Measurements from ENCODE around the gene CALR. TPM values are rescaled to one million over a fixed set of nuclear protein-coding genes. Genes with fewer than 3 reads are reported as not detected.

Gene CALR
- total RNA-seq, 1 donor from 2014 or later: 721 TPM

DNA sequence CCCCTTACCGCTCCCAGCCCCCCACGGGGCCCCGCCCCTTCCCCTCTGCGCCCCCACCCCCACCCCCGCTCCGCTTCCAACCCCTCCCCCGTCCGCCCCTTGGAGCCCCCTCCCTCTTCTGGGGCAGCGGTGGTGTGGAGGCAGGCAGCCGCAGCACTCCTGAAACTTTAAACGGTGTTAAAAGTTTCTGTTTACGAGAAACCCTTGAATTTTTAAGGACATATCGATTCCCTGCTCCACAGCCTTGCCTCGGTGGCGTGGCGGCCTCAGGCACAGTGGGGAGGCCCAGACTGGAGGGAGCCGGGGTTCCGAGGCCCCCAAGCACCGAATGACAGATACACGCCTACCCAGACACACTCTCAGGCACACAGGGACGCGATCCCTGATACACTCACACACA, 52.0 kb downstream of the CALR start:
- TF ChIP-seq, protein P1, sequence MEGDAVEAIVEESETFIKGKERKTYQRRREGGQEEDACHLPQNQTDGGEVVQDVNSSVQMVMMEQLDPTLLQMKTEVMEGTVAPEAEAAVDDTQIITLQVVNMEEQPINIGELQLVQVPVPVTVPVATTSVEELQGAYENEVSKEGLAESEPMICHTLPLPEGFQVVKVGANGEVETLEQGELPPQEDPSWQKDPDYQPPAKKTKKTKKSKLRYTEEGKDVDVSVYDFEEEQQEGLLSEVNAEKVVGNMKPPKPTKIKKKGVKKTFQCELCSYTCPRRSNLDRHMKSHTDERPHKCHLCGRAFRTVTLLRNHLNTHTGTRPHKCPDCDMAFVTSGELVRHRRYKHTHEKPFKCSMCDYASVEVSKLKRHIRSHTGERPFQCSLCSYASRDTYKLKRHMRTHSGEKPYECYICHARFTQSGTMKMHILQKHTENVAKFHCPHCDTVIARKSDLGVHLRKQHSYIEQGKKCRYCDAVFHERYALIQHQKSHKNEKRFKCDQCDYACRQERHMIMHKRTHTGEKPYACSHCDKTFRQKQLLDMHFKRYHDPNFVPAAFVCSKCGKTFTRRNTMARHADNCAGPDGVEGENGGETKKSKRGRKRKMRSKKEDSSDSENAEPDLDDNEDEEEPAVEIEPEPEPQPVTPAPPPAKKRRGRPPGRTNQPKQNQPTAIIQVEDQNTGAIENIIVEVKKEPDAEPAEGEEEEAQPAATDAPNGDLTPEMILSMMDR (IDR thresholded peaks at IDR 0.05): no peak
- Mint-ChIP-seq H3K27me3 (peaks cover 8% of the 10 kb centered on the region), H3K9me3 (no peaks in the 10 kb centered on the region), H3K36me3 (ENCODE audit: low read depth) (peaks cover 4% of the 10 kb centered on the region), H3K4me1 (peaks cover 5% of the 10 kb centered on the region), H3K27ac (no peak overlapping the region), H3K4me3 (no peak overlapping the region)
- no peak for ATAC-seq (ENCODE audit: low read depth)
- POLR2A ChIA-PET: no interaction called here
- DNase-seq: no peak
- CTCF ChIA-PET: no interaction called here
- intact Hi-C loops (cut with micrococcal nuclease): no loop called here

DNA sequence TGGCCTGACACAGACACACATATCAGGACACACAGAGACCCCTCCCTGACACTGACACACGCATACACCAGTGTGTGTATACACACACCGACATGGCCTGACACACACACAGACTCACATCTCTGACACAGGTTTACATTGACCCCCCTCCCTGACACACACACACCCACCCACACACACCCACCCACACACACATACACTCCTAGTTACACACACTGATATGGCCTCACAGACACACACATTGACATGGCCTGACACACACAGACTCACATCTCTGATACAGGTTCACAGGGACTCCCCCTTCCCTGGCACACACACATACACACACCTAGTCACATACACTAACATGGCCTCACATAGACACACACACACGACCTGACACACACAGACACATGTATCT, 52.4 kb downstream of the CALR start:
- H3K4me1 Mint-ChIP-seq: peaks cover 5% of the 10 kb centered on the region
- TF ChIP-seq, protein P1 (IDR thresholded peaks at IDR 0.05): no peak
- DNase-seq: no peak
- peaks cover 8% of the 10 kb centered on the region for H3K27me3 Mint-ChIP-seq
- CTCF ChIA-PET: no interaction called here
- no peak for ATAC-seq (ENCODE audit: low read depth)
- peaks cover 4% of the 10 kb centered on the region for H3K36me3 Mint-ChIP-seq (ENCODE audit: low read depth)
- no peaks in the 10 kb centered on the region for H3K9me3 Mint-ChIP-seq
- POLR2A ChIA-PET: no interaction called here
- no peak overlapping the region for H3K27ac Mint-ChIP-seq
- H3K4me3 Mint-ChIP-seq: no peak overlapping the region
- intact Hi-C loops (cut with micrococcal nuclease): no loop called here

DNA sequence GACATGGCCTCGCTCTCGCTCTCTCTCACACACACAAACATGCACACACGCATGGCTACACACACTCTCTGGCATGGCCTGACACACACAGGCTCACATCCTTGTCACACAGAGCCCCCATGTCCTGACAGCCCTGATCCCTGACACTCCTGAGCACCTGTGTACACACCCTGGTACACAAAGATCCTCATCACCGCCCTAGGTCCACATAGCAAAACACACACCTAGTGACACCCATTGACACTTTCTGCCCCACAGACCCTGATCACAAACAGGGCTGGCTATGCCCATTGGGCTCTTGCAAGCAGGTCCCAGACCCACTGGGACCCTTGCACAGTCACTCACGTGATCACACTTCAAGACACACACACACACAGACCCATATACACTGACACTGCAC, 52.9 kb downstream of the CALR start:
- TF ChIP-seq, protein P1 (IDR thresholded peaks at IDR 0.05): no peak

DNA sequence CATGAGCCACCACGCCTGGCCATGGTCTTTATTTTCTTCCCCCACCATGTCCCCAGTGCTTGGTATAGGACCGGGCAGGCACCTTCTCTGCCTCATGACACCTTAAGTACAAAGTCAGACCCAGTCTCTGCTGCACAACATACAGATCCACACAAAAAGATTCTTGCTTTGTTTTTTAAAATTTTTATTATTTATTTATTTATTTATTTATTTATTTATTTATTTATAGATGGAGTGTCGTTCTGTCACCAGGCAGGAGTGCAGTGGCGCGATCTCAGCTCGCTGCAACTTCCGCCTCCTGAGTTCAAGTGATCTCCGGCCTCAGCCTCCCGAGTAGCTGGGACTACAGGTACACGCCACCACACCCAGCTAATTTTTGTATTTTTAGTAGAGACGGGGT, 54.3 kb downstream of the CALR start:
- no peak overlapping the region for H3K4me3 Mint-ChIP-seq
- no peak for DNase-seq
- H3K27me3 Mint-ChIP-seq: peaks cover 7% of the 10 kb centered on the region
- H3K36me3 Mint-ChIP-seq (ENCODE audit: low read depth): peaks cover 4% of the 10 kb centered on the region
- H3K4me1 Mint-ChIP-seq: peaks cover 8% of the 10 kb centered on the region
- no peak for ATAC-seq (ENCODE audit: low read depth)
- intact Hi-C loops (cut with micrococcal nuclease): no loop called here
- H3K9me3 Mint-ChIP-seq: no peaks in the 10 kb centered on the region
- TF ChIP-seq, protein P1 (IDR thresholded peaks at IDR 0.05): no peak
- H3K27ac Mint-ChIP-seq: no peak overlapping the region
- POLR2A ChIA-PET: no interaction called here
- CTCF ChIA-PET: no interaction called here

More for the DNA sequence above, 52.9 kb downstream of the CALR start:
- Mint-ChIP-seq H3K9me3 (no peaks in the 10 kb centered on the region), H3K4me3 (no peak overlapping the region), H3K27me3 (peaks cover 9% of the 10 kb centered on the region), H3K36me3 (ENCODE audit: low read depth) (peaks cover 4% of the 10 kb centered on the region), H3K4me1 (peaks cover 8% of the 10 kb centered on the region), H3K27ac (no peak overlapping the region)
- ATAC-seq (ENCODE audit: low read depth) (no peak), DNase-seq (no peak)
- ChIA-PET POLR2A (interaction anchor here (0.7 kb wide), 1 partner anchor 172 kb away, joined by 3 read pairs; no protein-coding TSS in a partner anchor), CTCF (interaction anchor here (0.8 kb wide), 1 partner anchor 103 kb away, joined by 4 read pairs; no protein-coding TSS in a partner anchor)
- intact Hi-C loops (cut with micrococcal nuclease): no loop called here

DNA sequence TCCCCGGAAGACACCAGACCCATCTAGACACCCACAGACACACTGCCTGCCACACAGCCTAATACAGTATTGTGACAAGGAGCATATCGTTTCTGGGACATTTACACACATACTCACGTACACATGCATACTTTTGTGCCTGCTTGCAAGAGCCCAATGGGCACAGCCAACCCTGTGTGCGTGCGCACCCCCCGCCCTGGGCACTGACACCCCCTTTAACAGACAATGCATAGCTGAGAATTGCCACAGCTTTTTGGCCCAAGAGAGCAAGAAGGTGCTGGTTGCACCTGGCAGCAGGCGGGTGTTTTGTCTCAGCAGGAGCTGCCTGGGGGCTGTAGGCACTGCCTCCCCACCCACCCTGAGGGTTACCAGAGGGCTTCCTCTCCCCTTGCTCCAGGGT, 55.2 kb downstream of the CALR start:
- H3K4me1 Mint-ChIP-seq: peaks cover 8% of the 10 kb centered on the region
- intact Hi-C loops (cut with micrococcal nuclease): no loop called here
- H3K27ac Mint-ChIP-seq: no peak overlapping the region
- TF ChIP-seq, protein P1 (IDR thresholded peaks at IDR 0.05): no peak
- ATAC-seq (ENCODE audit: low read depth) (no peak), DNase-seq (no peak)
- CTCF ChIA-PET: no interaction called here
- H3K36me3 Mint-ChIP-seq (ENCODE audit: low read depth): peaks cover 4% of the 10 kb centered on the region
- H3K9me3 Mint-ChIP-seq: no peaks in the 10 kb centered on the region
- peaks cover 12% of the 10 kb centered on the region for H3K27me3 Mint-ChIP-seq
- H3K4me3 Mint-ChIP-seq: no peak overlapping the region
- POLR2A ChIA-PET: no interaction called here

Other genes starting within 250 kb of the CALR start
- 4.7 and 5.2 TPM in 2 replicates for gene FBXW9, start 242.0 kb upstream of the CALR start, total RNA-seq
- 73.9 and 91.5 TPM in 2 replicates for gene TNPO2, start 214.7 kb upstream of the CALR start, total RNA-seq
- gene TRIR, start 203.9 kb upstream of the CALR start, total RNA-seq: 164 and 183 TPM in 2 replicates
- gene GET3, start 201.1 kb upstream of the CALR start, total RNA-seq: 59.6 and 63.5 TPM in 2 replicates
- not detected in 2 replicates for gene BEST2, start 186.8 kb upstream of the CALR start, total RNA-seq
- 13.4 and 21.2 TPM in 2 replicates for gene HOOK2, start 163.1 kb upstream of the CALR start, total RNA-seq
- gene JUNB, start 147.1 kb upstream of the CALR start, total RNA-seq: 127 and 132 TPM in 2 replicates
- gene PRDX2, start 136.8 kb upstream of the CALR start, total RNA-seq: 53.1 and 55.6 TPM in 2 replicates
- 2.3 and 5.9 TPM in 2 replicates for gene THSD8, start 136.5 kb upstream of the CALR start, total RNA-seq
- 13.4 and 22.1 TPM in 2 replicates for gene RNASEH2A, start 132.0 kb upstream of the CALR start, total RNA-seq
- not detected in 2 replicates for gene RTBDN, start 104.0 kb upstream of the CALR start, total RNA-seq
- gene MAST1, start 100.1 kb upstream of the CALR start, total RNA-seq: 0.20 and 0.66 TPM in 2 replicates
- 26.5 and 27.2 TPM in 2 replicates for gene DNASE2, start 57.2 kb upstream of the CALR start, total RNA-seq
- 0.12 TPM in 1 of 2 replicates, not detected in the other for gene KLF1, start 51.4 kb upstream of the CALR start, total RNA-seq
- 62.3 and 73.9 TPM in 2 replicates for gene GCDH, start 47.4 kb upstream of the CALR start, total RNA-seq
- 0.49 TPM in 1 of 2 replicates, not detected in the other for gene SYCE2, start 19.3 kb upstream of the CALR start, total RNA-seq
- 76.1 and 76.8 TPM in 2 replicates for gene FARSA, start 4.9 kb upstream of the CALR start, total RNA-seq
- gene RAD23A, start 7.3 kb downstream of the CALR start, total RNA-seq: 106 and 112 TPM in 2 replicates
- 16.7 and 19.6 TPM in 2 replicates for gene GADD45GIP1, start 18.6 kb downstream of the CALR start, total RNA-seq
- not detected in 2 replicates for gene DAND5, start 31.0 kb downstream of the CALR start, total RNA-seq
- 2.6 and 2.7 TPM in 2 replicates for gene NFIX, start 56.9 kb downstream of the CALR start, total RNA-seq
- 67.1 and 74.8 TPM in 2 replicates for gene LYL1, start 164.2 kb downstream of the CALR start, total RNA-seq
- gene TRMT1, start 178.1 kb downstream of the CALR start, total RNA-seq: 111 and 113 TPM in 2 replicates
- 62.1 and 68.8 TPM in 2 replicates for gene NACC1, start 179.7 kb downstream of the CALR start, total RNA-seq
- gene STX10, start 211.8 kb downstream of the CALR start, total RNA-seq: 41.7 and 43.6 TPM in 2 replicates
- 116 and 119 TPM in 2 replicates for gene IER2, start 211.8 kb downstream of the CALR start, total RNA-seq